Right ventricle myocardium superior (tissue), 1 donor: ENCODE results near the gene LFNG. TPM values are rescaled to one million over a fixed set of nuclear protein-coding genes. Genes with fewer than 3 reads are reported as not detected.
A peak's percentile ranks its signal among the peaks of the same experiment; 100 is the strongest.
"Not testable (repeated sequence)": the region's sequence is repeated elsewhere in the genome, so short reads cannot be mapped to it uniquely, and the experiment has no call there.

Source experiments
- ATAC-seq: fragments of 200-7000 bp; cut with Tn5 transposase; one replicate; pipeline ENCODE4 v1.9.1; 2020; ENCODE audit warnings: mild to moderate bottlenecking; ENCODE audit not compliant: poor library complexity
- DNase-seq: peaks from one replicate; pipeline ENCODE4 v3.0.0-alpha.2; 2020
- intact Hi-C: fragments of 100-400 bp; cut with DNase I; formaldehyde crosslinking; loops from one replicate; pipeline ENCODE4 v1.11.2; 2022
- total RNA-seq: library from RNA; stranded (reverse); fragmentation: NEBNext Ultra II Directional; extraction: Animal tissue kit (Norgen Biotek cat#: 25700); gene quantifications from one replicate; pipeline ENCODE4 v1.2.1, GENCODE V29; 2021
- donor health status: DM: no; HTN: yes; CAD: no; lungs with severe emphysema.

LFNG gene
- total RNA-seq, 1 donor from 2014 or later: 4.6 TPM

DNA sequence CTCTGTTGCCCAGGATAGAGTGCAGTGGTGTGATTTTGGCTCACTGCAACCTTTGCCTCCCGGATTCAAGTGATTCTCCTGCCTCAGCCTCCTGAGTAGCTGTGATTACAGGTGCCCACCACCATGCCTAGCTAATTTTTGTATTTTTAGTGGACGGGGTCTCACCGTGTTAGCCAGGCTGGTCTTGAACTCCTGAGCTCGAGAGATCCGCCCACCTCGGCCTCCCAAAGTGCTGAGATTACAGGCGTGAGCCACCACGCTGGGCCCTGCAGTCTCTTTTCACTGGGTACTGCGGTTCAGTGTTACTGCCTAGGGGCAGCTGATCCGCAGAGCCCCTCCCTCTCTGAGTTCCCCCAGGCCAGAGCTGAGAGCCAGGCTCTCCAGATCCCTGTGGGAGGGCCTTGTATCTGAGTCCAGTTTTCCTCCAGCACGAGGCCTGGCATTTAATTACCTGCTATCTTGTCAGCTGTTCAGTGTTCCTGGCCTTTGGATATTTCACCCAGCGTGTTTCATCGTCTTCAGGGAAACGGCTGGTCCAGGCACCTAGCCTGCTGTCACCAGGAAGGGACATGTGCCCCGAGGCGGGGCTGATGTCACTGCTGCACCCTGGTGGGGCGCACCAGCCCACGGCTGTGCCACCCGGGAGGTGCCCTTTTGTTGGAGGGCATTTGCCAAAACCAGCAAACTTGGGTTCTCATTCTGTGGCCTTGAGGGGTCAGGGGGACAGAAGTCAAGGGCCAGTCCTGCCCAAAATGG lies 16.5 kb downstream of the LFNG start:
- DNase-seq, intact Hi-C loops, ATAC-seq: not testable (repeated sequence)

DNA sequence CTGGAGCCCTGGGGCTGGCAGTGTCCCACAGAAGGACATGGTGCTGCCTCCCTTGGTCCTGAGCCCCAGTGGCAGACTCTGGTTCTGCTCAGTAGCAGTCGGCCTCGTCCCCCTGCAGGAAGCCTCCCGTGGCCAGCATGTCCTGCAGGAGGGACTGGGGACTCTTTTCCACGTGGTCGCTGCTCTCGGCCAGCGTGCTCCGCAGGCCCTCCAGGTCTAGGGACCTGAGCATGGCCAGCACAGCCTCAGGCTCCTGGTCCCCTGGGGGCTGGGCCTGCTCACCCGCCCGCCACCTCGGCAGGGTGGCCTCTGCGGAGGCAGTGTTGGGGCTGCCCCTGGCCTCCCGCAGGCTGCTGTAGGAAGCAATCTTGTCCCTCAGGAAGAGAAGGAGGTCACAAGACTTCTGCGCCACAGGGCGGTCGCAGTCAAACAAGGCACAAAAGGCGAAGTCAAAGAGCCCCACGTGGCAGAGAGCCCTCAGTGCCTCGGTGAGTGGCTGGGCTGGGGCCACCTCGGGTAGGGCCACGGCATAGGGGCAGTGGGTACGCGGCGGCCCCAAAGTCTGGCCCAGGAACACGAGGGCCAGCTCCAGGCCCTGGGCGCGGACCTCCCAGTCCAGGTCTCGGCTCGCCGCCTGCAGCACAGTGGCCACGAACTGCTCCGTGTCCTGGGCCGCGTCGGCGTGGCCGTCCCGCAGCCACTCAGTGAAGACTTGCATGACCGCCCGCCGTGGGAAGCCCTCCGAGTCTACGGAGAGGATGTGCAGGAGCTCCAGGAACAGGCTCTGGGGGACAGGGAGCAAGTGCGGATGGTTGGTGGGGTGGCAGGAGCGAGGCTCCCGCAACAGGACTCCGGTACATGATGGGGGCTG lies 18.6 kb downstream of the LFNG start:
- ATAC-seq (no peak), DNase-seq (peak; percentile 41)
- intact Hi-C loops: no loop called here

GRCh38 chr7:2539031-2539911 lies 19.7 kb downstream of the LFNG start:
- ATAC-seq: no peak
- peak; percentile 30 for DNase-seq
- intact Hi-C loops: no loop called here

- no peak for DNase-seq
These were observed 20.6 kb downstream of the LFNG start for GRCh38 chr7:2540133-2540532.

DNA sequence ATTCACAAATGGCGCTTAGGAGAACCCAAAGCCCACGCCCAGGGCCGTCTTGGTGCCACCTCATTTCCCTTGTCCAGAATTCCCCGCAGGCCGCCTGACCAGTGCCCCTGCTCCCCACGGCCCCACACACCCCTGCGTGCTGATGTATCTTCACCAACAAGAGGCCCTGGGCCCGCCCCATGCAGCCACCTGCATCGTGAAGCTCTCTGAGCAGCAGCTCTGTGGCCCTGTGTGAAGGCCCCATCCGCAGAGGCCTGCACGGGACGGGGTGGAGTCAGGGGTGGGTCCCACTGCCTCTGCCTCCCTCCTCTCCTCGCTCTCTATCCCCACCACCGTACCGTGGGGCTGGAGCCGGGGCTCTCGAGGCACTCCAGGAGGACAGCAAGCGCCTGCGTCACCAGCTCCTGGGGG lies 21.1 kb downstream of the LFNG start:
- intact Hi-C loops: no loop called here
- no peak for ATAC-seq

More at GRCh38 chr7:2540133-2540532, 20.6 kb downstream of the LFNG start:
- no peak for ATAC-seq
- intact Hi-C loops: no loop called here

DNA sequence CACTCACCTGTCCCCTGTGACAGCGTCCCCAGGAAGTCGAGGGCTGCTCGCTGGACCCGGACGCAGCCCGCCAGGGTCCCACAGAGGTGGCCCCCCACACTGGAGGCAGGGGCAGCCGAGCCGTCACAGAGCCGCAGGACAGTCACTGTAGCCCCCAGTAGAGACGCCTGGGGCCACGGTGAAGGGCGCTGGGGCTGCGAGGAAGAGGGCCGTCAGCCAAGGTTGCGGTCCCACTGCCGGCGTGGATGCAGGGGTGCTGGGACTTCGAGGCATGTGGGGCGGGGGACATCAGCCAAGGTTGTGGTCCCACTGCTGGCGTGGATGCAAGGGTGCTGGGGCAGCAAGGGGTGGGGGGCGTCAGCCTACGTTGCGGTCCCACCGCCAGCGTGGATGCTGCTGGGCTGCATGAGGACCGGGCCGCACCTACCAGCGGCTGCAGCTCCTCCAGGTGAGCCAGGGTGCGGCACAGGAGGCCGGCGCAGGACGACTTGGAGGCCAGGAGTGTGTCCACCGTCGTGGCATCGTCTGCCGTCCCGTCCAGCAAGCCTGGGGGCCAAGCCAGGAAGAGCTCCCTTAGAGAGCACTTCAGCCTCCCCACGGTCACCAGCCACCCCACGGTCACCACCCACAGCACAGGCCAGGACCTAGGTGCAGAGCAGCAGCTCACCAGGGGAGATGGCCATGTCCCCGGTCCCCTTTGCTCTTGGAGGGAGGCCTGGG lies 21.9 kb downstream of the LFNG start:
- intact Hi-C loops: no loop called here
- DNase-seq (peak; percentile 28), ATAC-seq (no peak)

More for the DNA sequence above, 21.1 kb downstream of the LFNG start:
- peak; percentile 37 for DNase-seq

DNA sequence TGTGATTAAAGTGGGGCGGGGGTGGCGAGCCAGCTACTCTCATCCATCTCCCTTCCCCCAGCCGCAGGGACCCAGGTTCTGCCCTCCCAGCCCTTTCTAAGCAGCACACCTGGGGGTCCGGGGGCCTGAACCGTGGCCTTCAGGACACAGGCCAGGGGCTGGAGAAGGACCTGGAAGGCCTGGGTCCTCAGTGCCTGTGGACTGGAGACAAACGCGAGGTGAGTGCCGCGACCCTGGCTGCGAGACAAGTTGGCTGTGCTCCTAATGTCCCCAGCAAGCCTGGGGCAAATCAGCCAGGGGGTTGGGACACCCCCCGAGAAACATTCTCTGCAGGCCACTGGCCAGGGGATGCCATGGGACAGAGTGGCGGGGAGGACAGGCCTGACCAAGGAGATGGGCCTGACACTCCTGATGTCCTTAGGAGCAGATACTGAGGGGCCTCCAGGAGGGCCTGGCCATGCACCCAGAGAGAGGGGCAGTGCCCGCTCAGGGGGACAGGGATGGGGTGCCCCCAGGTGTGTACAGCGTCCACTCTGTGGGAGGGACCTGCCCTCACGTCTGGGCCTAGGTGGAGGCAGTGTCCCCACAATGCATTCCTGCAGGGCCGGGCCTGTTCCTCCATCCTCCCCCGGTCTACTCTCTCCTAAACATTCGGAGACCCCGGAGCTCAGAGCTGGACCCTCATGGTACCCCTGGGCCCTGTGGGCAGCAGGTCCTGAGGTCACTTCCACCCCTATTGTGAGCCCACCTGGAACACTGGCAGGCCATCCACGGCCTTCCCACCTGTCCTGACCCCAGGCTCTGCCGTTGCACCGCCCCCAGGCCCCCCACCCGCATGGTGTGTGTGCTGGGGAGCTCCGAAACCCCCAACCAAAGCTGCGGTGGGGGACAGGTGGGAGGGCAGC lies 22.7 kb downstream of the LFNG start:
- ATAC-seq (no peak), DNase-seq (peak; percentile 37)
- intact Hi-C loops: no loop called here

DNA sequence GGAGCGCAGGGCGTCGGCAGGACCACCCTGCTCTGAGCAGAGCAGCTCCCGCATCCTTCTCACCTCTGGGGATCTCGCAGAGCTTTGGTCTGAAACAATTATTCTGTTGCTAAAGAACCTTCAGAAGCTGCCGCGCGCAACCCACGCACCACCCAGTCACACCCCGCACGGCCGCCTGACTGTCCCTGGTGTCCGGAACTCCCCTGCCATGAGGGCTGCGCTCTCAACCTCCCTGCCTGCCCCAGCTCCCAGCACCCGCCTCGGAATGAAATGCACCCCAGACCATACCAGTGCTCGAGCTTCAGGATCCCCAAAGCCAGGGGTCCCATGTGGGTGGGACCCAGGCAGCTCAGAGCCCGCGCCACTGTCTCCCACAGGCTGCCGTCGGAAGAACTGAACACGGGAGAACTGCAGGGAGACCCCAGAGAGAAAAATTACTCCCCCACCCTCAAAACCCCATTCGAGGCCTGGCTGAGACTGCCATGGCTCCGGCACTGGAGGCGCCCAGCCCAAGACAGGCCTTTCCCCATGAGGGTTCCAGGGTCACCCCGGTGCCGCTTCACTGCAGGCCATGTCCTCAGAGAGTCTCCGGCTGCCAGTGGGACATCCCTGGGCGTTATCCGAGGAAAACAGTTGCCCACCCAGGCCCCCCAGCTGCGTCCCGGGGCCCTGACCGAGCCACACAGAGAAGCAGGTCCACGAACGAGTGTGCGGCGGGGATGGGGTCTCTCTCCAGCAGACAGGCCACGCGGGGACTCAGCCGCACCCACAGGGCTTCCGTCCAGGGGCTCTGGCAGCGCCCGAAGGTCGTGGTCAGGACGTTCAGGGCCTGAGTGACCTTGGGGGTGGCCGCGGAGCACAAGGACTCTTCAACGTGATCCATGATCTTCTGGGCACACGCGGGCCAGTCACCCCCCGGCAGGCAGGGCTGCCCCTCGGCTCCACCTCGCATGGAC lies 23.6 kb downstream of the LFNG start:
- ATAC-seq (no peak), DNase-seq (peak; percentile 37)
- intact Hi-C loops: no loop called here

DNA sequence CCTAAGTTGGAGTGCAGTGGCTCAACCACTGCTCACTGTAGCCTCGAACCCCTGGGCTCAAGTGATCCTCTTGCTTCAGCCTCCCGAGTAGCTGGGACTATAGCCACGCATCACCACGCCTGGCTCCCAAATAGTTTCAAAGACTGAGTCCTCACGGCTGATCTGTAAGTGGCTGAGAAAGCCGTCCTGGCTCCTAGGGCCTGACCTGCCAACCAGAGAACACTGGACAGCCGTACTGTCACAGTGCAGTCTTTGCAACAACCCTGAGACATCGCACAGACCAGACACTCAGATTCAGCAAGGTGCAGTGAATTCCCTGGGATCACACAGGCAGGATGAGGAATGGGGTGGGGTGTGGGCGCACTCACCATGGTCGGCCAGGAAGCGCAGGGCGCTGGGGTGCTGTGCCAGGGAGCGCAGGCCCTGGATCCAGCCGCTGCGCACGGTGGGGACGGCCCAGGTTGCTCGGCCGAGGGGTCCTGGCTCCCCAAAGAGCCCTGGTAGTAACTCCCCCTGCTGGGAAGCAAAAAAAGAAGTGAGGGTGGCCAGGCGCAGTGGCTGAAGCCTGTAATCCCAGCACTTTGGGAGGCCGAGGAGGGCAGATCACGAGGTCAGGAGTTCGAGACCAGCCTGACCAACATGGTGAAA lies 25.1 kb downstream of the LFNG start:
- intact Hi-C loops: no loop called here
- ATAC-seq (no peak), DNase-seq (peak; percentile 32)

DNA sequence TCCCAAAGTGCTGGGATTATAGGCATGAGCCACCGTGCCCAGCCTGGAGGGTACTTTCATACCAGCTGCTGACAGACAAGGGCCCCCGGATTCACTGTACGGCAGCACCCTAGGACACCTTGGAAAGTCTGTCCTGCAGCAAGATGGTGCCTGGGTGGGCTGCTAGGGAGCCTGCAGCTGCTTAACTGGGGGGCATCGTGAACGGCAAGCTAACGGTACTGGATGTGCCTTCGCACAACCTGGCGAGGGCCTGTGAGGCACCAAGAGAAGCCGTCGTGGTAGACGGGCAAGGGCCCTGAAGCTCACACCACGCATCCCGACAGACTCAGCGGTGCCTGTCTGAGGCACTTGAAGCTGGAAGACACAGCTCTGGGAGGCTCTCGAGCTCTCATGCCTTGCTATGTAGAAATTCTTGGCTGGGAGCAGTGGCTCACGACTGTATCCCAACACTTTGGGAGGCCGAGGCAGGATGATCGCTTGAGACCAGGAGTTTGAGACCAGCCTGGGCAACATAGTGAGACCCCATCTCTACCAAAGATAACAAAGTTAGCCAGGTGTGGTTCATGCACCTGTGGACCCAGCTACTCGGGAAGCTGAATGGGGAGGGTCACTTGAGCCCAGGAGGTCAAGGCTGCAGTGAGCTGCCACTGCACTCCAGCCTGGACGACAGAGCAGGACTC lies 26.3 kb downstream of the LFNG start:
- intact Hi-C loops: no loop called here
- ATAC-seq (no peak), DNase-seq (peak; percentile 15)

GRCh38 chr7:2546776-2547586 lies 27.4 kb downstream of the LFNG start:
- peak; percentile 27 for DNase-seq
- ATAC-seq: no peak
- intact Hi-C loops: no loop called here

- DNase-seq: peak; percentile 6
- intact Hi-C loops: no loop called here
- ATAC-seq: no peak
These were observed 31.8 kb downstream of the LFNG start for GRCh38 chr7:2551418-2551817.

- intact Hi-C loops: no loop called here
- no peak for ATAC-seq
These were observed 33.5 kb downstream of the LFNG start for GRCh38 chr7:2553108-2553507.

GRCh38 chr7:2553831-2554581 lies 34.4 kb downstream of the LFNG start:
- DNase-seq (peak; percentile 40), ATAC-seq (no peak)
- intact Hi-C loops: no loop called here

More at GRCh38 chr7:2553108-2553507, 33.5 kb downstream of the LFNG start:
- DNase-seq: peak; percentile 10
